ENCODE measurements around the gene GPRC5C. TPM values are rescaled to one million over a fixed set of nuclear protein-coding genes. Genes with fewer than 3 reads are reported as not detected.

The GPRC5C gene
- total and polyA plus RNA-seq, 2 donors (not counting 3 experiments of a cell fraction or from before 2014, with no cell fraction given) = not detected

DNA sequence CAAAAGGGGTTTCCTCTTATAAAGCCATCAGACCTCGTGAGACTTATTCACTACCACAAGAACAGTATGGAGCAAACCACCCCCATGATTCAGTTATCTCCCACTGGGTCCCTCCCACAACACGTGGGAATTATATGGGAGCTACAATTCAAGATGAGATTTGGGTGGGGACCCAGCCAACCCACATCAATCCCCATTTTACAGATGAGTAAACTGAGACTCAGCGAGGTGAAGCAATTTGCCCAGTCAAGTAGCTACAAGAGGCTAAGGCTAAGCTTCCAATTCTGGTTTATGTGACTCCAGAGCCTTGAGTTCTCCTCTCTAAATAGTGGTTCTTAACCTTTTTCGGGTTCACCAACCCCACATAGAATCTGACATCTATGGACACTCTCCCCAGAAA, 43.3 kb downstream of the GPRC5C start:
- Histone ChIP-seq H3K9me1 (replicated peaks; ENCODE audit: control insufficient read depth, extremely low read depth, insufficient read depth, low read length) (no peaks in the 10 kb centered on the region), H2AFZ (ENCODE audit: low read depth, low read length) (no peak overlapping the region), H3K9ac (replicated peaks; ENCODE audit: extremely low read depth, insufficient read depth, low read length) (no peak overlapping the region), H3K9me3 (replicated peaks; ENCODE audit: control insufficient read depth, insufficient read depth, low read length) (no peaks in the 10 kb centered on the region), H3K79me2 (ENCODE audit: control insufficient read depth, insufficient read depth, low read length) (no peaks in the 10 kb centered on the region), H3K4me1 (ENCODE audit: control insufficient read depth, extremely low read depth, insufficient read depth, low read length) (no peaks in the 10 kb centered on the region), H3K36me3 (ENCODE audit: control insufficient read depth in 2 of 2, extremely low read depth in 1 of 2, insufficient read depth in 2 of 2, low read length in 2 of 2) (no peaks in the 10 kb centered on the region), H3K27me3 (ENCODE audit: control insufficient read depth in 2 of 2, insufficient read depth in 2 of 2, low read length in 2 of 2) (no peaks in the 10 kb centered on the region), H3K27ac (ENCODE audit: insufficient read depth, low read depth, low read length) (no peak overlapping the region), H3K4me3 (replicated peaks in 1 of 3; ENCODE audit: insufficient read depth in 1 of 3, low read depth in 1 of 3, low read length in 3 of 3) (no peak overlapping the region), H3K4me2 (ENCODE audit: insufficient read depth, low read length) (no peak overlapping the region), H4K20me1 (replicated peaks; ENCODE audit: control insufficient read depth, extremely low read depth, insufficient read depth, low read length) (no peaks in the 10 kb centered on the region)
- no peak for TF ChIP-seq EZH2 (IDR thresholded peaks at IDR 0.05; ENCODE audit: borderline replicate concordance, low read depth, low read length, severe bottlenecking)
- no peak for TF ChIP-seq JUN (IDR thresholded peaks at IDR 0.05; ENCODE audit: borderline replicate concordance, insufficient read depth, insufficient read length, low read depth)
- TF ChIP-seq, protein P1, sequence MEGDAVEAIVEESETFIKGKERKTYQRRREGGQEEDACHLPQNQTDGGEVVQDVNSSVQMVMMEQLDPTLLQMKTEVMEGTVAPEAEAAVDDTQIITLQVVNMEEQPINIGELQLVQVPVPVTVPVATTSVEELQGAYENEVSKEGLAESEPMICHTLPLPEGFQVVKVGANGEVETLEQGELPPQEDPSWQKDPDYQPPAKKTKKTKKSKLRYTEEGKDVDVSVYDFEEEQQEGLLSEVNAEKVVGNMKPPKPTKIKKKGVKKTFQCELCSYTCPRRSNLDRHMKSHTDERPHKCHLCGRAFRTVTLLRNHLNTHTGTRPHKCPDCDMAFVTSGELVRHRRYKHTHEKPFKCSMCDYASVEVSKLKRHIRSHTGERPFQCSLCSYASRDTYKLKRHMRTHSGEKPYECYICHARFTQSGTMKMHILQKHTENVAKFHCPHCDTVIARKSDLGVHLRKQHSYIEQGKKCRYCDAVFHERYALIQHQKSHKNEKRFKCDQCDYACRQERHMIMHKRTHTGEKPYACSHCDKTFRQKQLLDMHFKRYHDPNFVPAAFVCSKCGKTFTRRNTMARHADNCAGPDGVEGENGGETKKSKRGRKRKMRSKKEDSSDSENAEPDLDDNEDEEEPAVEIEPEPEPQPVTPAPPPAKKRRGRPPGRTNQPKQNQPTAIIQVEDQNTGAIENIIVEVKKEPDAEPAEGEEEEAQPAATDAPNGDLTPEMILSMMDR (IDR thresholded peaks at IDR 0.05; ENCODE audit: extremely low read depth in 1 of 2, insufficient read depth in 1 of 2, low read depth in 1 of 2, low read length in 2 of 2) = no peak
- no peak for TF ChIP-seq GATA2 (IDR thresholded peaks at IDR 0.05; ENCODE audit: insufficient read depth, insufficient read length, low read depth, low read length)
- TF ChIP-seq FOS (IDR thresholded peaks at IDR 0.05; ENCODE audit: borderline replicate concordance, insufficient read depth, low read length) = no peak
- no peak for TF ChIP-seq POLR2A (IDR thresholded peaks at IDR 0.05; ENCODE audit: low read depth, low read length)
- no peak for TF ChIP-seq MYC (IDR thresholded peaks at IDR 0.05; ENCODE audit: low read depth, low read length)
- TF ChIP-seq, protein P2, sequence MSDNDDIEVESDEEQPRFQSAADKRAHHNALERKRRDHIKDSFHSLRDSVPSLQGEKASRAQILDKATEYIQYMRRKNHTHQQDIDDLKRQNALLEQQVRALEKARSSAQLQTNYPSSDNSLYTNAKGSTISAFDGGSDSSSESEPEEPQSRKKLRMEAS (IDR thresholded peaks at IDR 0.05; ENCODE audit: insufficient read depth, insufficient read length) = no peak
- TF ChIP-seq POLR2AphosphoS5 (IDR thresholded peaks at IDR 0.05; ENCODE audit: insufficient read depth, low read depth, low read length) = no peak
- DNase-seq (ENCODE audit: low read depth, low spot score) = no peak
- ChIA-PET POLR2A (no interaction called here), CTCF (no interaction called here)
- no peak for FAIRE-seq
- dilution Hi-C loops (cut with MboI; ENCODE audit: extremely low pct_ligation_motif_present, low sequenced_read_pairs) (no loop called here), intact Hi-C loops (cut with micrococcal nuclease) (no loop called here)
- BruUV-seq (replicated peaks) = no TSS peak
